Measurements from ENCODE around the gene HMG20A.
"Not testable (repeated sequence)": the region's sequence is repeated elsewhere in the genome, so short reads cannot be mapped to it uniquely, and the experiment has no call there.

HMG20A gene

GRCh38 chr15:77420610-77421369, at the start of gene HMG20A:
TSS of gene HMG20A (plus strand) at chr15:77420888. CDS start at chr15:77458408, 37,520 bp downstream.
- peak; percentile 86 to 88 for DNase-seq

DNA sequence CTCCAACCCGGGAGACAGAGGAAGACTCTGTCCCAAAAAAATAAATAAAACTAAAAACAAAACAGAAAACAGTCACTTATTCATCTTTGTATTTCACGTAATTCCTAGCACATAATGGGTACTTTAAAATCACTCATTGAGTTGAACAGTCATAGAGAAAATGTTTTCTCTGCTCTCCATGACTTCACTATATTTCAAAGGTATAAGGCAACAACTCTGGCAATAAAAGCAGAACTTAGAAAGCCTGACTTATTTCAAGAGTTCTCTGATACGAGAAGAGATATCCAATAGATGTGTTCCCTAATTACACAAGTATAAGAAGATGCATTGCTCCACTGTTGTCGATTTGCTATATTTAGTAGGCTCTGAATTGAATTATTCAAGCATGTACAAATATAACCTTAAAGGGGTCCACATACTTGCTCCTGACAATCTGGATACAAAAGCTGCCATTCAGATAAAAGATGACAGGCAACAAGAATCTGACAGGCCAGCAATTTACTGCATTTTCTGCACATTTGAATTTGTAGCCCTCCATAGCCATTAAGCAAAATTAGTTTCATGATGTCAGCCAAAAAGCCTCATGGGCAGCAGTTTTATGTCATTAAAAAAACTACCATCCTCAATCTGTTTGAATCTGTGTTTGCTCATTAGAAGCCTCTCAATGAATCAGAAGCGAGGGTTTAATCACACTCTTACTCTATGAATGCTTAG, 48.7 kb upstream of the HMG20A start:
- no peak for DNase-seq

DNA sequence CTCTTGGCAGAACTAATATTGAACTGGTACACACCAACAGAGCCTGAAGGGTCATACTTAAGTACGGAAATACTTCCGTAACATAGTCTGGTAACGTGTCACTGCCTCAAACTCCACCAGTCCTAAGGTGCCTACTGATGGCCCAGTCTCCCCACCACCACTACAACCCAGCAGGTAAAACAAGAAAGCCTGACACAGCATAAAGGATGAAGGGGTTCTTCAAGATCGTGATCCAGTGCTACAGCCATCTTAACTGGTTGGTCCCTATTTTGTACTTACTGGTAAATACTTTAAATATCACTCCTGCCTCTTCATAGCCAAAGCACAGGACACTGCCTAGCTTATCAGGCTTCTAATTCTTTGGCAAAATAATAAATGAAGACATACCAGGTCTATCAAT, 47.2 kb upstream of the HMG20A start:
- DNase-seq = no peak

GRCh38 chr15:77375133-77375532, 45.6 kb upstream of the HMG20A start:
- no peak for DNase-seq

- DNase-seq = no peak
Measured at GRCh38 chr15:77376770-77377169, 43.9 kb upstream of the HMG20A start.

- DNase-seq = no peak
Measured at GRCh38 chr15:77380033-77380432, 40.7 kb upstream of the HMG20A start.

GRCh38 chr15:77384086-77384485, 36.6 kb upstream of the HMG20A start:
- no peak for DNase-seq

DNA sequence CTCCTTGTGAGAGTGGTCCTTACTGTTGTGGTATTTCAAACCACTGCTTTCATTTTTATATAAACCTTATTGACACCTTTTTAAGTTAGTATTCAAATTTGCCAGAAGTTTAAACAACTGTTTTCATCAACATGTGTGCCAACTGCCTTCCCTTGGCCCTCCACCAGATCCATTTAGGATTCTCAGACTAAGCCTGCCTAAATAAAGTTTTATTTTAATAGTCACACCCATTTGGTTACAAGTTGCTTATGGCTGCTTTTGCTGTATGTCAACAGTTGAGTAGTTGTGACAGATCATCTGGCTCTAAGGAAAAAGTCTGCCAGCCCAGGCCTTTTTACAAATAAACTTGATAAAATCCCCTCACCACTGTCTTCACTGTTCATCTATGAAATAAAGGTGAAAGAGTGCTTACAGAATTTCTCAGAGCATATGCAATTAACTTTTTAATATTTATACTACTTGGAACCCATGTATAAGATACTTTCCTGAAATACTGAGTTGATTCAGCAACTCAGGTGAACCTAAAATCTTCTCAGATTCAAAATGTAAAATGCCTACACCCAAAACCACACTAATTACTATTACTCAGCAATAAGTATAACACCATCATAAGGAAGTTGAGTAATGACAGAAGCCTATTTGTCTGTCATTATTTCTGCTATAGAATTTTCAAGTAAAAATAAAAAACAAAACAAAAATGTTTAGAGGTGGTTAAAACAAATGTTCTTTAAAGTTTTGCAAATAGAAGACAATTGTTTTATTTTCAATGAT, 35.9 kb upstream of the HMG20A start:
- DNase-seq = no peak

- no peak for DNase-seq
Measured at GRCh38 chr15:77386626-77387025, 34.1 kb upstream of the HMG20A start.

DNA sequence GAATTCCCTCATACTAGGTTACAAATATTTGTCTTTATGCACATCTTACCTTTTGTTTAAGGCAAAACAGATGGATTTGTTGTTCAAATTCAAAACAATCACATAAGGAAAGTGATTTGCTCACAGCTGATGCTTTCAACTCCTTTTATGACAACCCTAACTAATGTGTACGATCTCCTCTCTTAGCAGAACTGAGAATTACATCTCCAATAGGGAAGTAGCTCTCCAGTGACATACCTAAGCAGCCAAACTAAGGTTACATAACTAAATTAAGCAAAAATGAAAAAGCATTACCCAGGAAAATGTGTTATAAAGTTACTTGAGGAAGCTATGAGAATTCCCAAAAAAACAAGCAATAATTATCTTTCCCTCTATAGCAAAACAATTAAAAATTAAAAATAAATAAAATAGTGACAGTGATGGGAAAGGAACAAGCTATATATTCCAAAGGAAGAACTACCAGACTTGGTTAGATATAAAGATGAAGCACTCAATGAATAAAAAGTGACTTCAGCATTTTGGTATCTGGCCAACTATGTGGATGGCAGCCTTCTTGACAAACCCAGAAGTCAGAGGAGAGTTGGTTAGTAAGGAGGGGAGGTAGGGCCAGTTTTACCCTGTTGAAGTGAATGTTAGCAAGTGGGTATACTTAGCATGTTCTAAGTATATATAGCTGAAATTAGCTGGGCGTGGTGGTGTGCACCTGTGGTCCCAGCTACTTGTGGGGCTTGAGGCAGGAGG, 33.2 kb upstream of the HMG20A start:
- peak in 1 of 2 experiments; percentile 2 for DNase-seq

- DNase-seq = no peak
Measured at GRCh38 chr15:77391372-77391951, 29.2 kb upstream of the HMG20A start.

DNA sequence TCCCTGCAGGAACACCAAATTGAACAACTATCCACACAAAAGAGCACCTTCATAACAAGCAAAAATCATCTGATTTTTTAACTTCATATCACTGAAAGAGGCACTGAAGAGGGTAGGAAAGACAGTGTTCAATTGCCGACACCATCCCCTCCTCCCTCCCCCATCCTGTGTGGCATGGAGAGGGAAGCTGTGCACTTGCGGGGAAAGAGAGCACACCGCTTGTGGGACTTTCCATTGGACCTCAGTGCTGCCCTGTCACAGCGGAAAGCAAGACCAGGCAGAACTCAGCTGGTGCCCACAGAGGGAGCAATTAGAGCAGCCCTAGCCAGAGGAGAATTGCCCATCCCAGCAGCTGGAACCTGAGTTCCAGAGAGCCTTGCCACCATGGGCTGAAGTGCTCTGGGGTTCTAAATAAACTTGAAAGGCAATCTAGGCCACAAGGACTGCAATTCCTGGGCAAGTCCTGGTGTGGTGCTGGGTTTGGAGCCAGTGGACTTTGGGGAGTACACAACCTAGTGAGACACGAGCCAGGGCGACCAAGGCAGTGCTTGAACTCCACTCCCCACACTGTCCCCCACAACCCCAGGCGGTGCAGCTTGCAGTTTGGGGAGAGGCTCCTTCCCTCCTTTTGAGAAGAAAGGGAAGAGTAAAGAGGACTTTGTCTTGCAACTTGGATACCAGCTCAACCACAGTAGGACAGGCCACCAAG, 27.8 kb upstream of the HMG20A start:
- no peak for DNase-seq

DNA sequence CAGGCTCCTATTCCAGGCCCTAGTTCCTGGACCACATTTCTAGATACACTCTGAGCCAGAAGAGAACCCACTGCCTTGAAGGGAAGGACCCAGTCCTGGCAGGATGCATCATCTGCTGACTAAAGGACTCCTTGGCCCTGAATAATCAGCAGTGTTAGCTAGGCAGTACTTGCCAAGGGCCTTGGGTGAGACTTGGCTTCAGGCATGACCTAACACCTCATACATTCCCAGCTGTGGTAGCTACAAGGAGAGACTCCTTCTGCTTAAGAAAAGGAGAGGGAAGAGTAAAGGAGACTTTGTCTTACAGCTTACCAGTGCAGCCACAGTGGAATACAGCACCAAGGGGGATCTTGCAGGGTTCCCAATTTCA, 27.2 kb upstream of the HMG20A start:
- DNase-seq = no peak

DNA sequence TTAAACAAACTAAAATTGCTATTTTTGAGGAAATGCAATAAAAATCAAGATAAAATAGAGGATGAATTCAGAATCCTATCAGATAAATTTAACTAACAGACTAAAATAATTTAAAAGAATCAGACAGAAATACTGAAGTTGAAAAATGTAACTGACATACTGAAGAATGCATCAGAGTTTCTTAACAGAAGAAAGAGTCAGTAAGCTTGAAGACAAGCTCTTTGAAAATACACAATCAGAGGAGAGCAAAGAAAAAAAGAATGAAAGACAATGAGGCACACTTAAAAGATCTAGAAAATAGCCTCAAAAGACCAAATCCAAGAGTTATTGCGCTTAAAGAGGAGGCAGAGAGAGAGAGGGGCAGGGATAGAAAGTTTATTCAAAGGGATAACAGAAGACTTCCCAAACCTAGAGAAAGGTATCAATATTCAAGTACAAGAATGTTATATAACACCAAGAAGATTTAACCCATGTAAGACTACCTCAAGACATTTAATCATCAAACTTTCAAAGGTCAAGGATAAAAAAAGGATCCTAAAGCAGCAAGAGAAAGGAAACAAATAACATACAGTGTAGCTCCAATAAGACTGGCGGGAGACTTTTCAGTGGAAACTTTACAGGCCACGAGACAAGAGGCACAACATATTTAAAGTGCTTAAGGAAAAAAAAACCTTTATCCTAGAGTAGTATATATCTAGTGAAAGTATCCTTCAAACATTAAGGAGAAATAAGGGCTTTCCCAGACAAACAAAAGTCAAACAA, 25.5 kb upstream of the HMG20A start:
- no peak for DNase-seq

DNA sequence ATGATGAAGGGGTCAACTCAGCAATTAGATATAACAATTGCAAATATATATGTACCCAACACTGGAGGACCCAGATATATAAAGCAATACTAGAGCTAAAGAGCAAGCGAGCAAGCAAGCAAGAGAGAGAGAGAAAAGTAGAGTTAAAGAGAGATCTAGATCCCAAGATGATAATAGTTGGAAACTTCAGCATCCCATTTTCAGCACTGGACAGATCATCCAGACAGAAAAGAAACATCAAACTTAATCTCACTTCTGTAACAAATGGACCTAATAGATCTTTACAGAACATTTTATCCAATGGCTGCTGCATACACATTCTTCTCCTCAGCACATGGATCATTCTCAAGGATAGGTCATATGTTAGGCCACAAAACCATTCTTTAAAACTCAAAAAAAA, 24.0 kb upstream of the HMG20A start:
- no peak for DNase-seq

DNA sequence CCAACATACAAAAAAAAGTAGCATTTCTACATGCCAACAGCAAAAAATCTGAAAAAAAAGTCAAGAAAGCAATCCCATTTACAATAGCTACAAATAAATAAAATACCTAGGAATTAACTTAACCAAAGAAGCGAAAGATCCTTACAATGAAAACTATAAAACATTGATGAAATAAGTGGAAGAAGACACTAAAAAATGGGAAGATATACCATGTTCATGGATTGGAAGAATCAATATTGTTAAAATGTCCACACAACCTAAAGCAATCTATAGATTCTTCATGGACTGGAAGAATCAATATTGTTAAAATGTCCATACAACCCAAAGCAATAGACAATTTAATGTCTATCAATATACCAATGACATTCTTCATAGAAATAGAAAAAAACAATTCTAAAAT, 21.8 kb upstream of the HMG20A start:
- DNase-seq = no peak

GRCh38 chr15:77400258-77400657, 20.4 kb upstream of the HMG20A start:
- DNase-seq = no peak

DNA sequence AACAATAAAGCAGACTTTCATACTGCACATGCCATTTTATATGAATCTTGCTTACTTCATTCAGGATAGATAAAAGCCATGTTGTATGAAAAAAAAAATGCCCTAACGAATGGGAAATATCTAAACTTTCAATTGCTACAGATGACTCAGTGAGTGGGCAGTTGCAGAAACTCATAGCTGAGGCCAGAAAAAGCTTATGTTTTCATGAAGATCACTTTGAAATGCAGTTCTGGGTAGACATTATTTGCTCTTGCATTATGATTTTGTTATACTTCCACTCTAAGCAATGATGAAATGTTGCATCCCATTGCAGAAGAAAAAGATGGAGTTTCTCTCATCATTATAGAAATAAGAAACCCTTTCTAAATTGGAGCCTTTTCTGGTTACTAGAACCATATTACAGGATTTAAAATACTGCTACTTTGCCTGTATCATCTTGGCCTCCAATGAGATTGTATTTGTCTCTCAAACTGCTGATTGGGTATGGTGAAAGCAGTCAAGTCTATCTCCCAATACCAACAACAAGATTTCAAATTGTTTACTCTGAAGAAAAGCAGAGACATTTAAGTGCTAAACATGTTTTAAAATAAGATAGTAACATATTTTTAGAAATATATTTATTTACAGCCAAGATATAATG, 17.8 kb upstream of the HMG20A start:
- no peak for DNase-seq

- not testable (repeated sequence) for DNase-seq
Measured at GRCh38 chr15:77406173-77406759, 14.4 kb upstream of the HMG20A start.

DNA sequence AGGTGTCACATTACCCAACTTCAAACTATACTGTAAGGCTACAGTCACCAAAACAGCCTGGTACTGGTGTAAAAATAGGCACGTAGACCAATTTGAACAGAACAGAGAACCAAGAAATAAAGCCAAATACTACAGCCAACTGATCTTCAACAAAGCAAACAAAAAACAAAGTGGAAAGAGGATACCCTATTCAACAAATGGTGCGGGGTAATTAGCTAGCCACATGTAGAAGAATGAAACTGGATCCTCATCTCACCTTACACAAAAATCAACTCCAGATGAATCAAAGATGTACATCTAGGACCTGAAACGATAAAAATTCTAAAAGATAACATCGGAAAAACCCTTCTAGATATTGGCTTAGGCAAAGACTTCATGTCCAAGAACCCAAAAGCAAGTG, 13.8 kb upstream of the HMG20A start:
- no peak for DNase-seq

Data from NCI-H446 (cell line).